HL-60/S4 treated with phorbol 12-myristate 13-acetate at 8.2 ng/mL for 4 days and 3 days (cell line): ENCODE results near the gene BARX1.

ENCODE experiments used
- in situ Hi-C: fragments of 300-500 bp; cut with MboI; formaldehyde crosslinking; loops from 2 replicates; pipeline ENCODE4 v1.15.0; 2022; ENCODE audit warnings: low sequenced_read_pairs

BARX1 gene

GRCh38 chr9:93903886-93904648, 51.1 kb downstream of the BARX1 start:
- in situ Hi-C loops, result no loop called here

- in situ Hi-C loops, result no loop called here
Measured at GRCh38 chr9:93902780-93903655, 52.1 kb downstream of the BARX1 start.

GRCh38 chr9:93902051-93902779, 52.9 kb downstream of the BARX1 start:
- in situ Hi-C loops, result no loop called here
